GM18517 (cell line): ENCODE data around the gene CGB5.
"Not testable (repeated sequence)": the region's sequence is repeated elsewhere in the genome, so short reads cannot be mapped to it uniquely, and the experiment has no call there.

Experiments used
- ATAC-seq: cut with Tn5 transposase; IDR thresholded peaks from one replicate; pipeline ENCODE4 v1.9.1; 2021; ENCODE audit warnings: mild to moderate bottlenecking, moderate library complexity; ENCODE audit not compliant: unreplicated experiment

The CGB5 gene

DNA sequence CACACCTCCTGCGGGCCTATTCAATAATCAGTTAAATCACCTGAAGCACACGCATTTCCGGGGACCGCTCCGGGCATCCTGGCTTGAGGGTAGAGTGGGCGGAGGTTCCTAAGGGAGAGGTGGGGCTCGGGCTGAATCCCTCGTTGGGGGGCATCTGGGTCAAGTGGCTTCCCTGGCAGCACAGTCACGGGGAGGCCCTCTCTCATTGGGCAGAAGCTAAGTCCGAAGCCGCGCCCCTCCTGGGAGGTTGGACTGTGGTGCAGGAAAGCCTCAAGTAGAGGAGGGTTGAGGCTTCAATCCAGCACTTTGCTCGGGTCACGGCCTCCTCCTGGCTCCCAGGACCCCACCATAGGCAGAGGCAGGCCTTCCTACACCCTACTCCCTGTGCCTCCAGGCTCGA, at the start of gene CGB5:
TSS of gene CGB5 (plus strand) at position 301 of the 400 bp plus-strand sequence. CDS start 362 bp downstream, outside the sequence.
- not testable (repeated sequence) for ATAC-seq

DNA sequence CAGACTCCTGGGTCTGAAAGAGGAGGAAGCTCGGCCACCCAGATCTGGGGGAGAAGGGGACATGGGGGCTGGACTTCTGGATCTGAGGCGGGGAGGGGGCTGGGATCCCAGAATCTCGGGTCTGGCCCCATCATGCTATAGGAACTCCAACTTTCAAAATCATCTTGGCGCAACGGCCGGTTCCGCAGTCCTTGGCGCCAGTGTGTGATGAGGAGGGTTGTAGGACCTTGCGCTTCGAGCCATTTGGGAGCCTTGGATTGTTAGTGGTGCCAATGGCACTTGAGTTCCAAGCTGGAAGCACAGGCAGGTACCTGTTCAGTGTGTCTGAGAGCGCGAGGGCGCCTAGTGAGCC, 49.6 kb upstream of the CGB5 start:
- no peak for ATAC-seq

DNA sequence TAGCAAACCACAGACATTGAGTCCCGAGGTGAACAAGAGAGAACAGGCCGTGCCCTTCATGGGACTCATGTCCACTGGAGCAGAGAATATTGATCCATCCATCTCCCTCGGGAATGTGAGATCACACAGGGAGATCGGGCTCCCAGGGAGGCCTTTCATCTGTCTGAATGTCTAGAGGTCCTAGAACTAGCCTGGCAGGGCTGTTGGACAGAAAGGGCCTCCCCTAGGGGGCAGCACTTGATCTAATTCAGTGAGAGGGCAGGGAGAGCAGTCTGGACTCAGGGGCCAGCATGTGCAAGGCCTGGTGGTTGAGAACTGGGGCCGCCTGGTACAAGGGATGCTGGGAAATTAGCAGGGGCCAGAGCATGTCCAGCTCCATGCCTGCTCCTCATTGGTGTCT, 45.7 kb upstream of the CGB5 start:
- ATAC-seq, result no peak

DNA sequence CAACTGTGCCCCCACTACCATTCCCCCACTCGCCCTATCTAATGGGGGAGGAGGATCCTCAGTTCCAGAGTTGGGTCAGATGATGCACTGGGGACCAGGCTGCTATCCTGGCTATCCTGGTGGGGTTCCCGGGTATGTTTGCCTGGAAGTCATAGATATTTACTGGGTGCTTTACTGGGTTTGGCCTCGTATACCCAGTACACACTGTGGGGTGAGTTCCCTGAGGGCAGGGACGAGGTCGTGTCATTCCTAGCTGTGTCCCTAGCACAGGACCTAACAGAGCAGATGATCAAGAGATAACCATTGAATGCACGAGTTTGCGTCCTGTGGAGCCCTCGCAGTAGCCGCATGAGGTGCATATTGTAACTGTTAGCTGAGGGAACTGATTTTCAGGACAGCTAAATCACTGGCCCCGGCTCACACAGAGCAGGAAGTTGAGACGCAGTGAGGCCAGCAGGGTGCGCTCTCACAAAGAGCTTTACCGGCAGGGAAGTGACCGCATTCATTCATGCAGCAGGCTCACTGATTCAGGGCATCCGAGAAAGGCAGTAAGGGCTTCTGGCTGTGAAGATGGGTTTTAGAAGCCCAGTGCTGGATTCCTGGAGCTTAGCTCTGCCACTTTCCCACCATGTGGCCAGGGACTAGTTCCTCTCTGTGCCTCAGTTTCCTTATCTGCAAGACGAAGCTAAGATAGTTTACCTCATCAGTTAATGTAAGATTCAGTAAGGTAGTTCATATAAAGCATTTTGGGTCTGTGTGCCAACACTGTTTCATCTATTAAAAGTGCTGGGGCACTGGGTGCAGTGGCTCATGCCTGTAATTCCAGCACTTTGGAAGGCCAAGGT, 43.9 kb upstream of the CGB5 start:
- ATAC-seq, result no peak

DNA sequence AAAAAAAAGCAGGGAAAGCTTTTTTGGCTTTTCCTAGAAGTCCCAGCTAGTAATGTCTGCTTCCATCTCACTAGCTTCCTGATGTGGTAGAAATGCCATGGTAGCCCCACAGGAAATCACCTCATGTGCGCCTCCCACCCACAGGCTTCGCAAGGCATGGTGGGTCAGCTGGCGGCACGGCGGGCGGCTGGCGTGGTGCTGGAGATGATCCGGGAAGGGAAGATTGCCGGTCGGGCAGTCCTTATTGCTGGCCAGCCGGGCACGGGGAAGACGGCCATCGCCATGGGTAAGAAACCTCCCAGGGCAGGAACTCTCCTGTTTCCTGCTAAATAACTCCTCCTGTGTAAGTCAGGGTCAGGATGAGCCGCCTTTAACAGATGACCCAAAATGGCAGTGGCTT, 39.5 kb upstream of the CGB5 start:
- ATAC-seq, result no peak

DNA sequence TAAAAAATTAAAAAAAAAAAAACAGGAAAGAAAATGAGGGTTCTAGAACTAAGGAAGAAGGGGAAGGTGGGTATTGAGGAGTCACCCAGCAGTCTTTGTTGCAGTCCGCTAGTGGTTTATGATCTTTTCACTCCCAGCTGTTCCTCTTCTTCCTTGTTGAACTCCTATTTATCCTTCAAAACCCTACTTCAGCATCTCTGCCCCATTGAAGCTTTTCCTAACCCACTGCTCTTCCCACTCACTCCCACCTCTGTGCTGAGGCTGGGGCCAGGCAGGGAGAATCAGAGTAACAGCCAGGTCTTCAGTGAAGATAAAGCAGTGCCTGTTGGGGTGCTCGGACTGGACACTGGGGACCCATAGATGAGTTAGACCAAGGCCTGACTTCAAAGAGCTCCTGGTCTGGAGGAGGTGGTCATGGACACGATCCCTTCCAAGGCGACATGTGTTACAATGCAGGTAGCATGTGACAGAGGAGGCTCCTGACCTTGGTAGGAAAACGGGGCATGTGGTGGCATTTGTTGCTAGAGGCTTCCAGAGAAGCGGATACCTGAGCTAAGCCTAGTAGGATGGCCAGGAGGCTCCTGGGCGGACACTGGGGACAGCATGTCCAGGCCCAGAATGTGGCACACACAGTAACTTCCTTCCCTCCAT, 38.6 kb upstream of the CGB5 start:
- ATAC-seq, result no peak

DNA sequence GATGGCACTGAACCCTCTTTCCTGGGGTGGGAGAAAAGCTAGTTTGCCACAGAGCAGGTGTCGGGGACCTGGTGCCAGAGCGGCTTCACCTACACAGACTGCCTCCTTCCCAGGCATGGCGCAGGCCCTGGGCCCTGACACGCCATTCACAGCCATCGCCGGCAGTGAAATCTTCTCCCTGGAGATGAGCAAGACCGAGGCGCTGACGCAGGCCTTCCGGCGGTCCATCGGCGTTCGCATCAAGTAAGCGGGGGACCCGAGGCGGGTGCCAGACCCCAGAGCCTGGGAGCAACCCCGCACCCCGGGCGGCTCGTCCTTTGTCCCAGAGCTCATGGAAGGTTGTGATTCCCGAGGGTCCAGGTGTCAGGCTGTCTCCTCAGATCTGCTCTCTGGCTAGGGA, 36.7 kb upstream of the CGB5 start:
- no peak for ATAC-seq

DNA sequence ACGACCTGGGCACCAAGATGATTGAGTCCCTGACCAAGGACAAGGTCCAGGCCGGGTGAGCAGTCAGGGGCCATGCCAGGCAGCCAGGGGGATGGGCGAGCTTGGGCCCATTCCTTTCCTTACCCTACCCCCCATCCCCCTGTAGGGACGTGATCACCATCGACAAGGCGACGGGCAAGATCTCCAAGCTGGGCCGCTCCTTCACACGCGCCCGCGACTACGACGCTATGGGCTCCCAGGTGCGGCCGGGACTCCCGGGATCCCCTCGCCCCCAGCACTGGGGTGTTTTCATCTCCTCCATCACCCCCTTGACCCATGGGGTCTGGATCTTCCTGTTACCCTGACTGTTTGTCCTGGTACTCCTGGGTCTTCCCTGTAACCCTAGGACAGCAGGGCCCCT, 33.8 kb upstream of the CGB5 start:
- no peak for ATAC-seq

DNA sequence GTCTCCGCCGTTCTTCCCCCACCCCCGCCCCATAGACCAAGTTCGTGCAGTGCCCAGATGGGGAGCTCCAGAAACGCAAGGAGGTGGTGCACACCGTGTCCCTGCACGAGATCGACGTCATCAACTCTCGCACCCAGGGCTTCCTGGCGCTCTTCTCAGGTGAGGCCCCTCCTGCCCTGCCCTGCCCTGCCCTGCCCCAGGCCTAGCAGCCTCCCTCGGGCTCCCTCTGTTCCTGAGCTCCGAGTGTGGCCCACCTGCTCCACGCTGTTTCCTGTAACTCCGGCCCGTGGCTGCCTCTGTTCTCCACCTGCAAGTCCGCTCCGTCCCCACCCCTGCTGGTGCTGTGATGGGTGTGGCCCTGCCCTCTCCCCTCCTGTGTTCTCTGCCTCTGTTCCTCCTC, 33.2 kb upstream of the CGB5 start:
- ATAC-seq, result no peak

DNA sequence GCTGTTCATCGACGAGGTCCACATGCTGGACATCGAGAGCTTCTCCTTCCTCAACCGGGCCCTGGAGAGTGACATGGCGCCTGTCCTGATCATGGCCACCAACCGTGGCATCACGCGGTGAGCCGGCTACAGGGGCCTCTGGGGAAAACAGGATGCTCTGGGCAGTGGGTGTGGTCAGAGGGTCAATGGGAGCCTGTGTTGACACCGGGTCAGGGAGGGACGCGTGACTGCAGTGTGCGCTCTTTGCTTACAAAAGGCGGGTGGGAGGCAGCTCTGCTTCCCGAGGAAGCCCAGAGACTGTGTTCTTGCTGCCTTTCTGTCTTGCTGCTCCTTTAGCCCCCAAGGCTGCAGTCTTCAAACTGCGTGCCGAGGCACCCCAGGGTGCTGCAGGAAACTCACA, 32.5 kb upstream of the CGB5 start:
- ATAC-seq, result no peak

DNA sequence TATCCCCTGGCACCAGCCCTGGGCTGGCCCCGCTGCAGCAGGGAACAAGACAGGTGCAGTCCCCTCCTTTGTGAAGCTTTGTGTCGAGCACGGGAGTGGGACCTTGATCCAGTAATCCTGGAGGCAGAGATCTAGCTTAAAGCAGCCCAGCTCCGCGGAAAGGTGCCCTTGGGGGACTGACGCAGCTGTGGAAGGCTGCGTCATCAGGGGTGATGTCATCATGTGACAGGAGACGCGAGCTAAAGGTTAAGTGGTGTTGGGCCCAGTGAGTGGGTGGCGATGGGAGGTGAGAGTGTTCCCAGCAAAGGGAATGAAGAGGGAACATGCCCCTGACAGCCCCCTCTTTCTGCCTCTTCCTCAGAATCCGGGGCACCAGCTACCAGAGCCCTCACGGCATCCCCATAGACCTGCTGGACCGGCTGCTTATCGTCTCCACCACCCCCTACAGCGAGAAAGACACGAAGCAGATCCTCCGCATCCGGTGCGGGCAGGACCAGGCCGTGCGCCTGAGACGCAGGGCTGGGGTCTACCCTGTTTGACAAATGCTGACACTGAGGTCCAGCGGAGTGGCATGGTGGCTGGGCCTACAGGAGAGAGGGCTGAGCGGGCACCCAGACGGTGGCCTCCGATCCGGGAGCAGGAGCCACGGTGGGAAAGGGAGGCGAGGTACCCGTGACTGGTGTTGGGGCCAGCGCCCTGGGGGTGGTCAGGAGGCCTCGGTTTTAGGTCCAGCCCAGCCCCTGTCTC, 29.4 kb upstream of the CGB5 start:
- no peak for ATAC-seq

DNA sequence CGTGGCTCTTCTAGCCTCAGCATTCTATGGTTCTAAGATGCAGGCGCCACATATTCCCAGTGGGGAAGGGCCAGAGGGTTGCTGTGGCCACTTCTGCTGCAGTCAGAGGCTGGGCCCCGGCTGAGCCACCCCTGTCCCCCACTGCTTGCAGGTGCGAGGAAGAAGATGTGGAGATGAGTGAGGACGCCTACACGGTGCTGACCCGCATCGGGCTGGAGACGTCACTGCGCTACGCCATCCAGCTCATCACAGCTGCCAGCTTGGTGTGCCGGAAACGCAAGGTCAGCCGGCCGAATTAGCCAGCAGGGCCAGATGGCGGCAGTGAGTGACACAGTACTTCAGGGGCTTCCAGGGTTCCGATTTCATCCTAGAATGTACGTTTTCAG, 28.8 kb upstream of the CGB5 start:
- no peak for ATAC-seq

DNA sequence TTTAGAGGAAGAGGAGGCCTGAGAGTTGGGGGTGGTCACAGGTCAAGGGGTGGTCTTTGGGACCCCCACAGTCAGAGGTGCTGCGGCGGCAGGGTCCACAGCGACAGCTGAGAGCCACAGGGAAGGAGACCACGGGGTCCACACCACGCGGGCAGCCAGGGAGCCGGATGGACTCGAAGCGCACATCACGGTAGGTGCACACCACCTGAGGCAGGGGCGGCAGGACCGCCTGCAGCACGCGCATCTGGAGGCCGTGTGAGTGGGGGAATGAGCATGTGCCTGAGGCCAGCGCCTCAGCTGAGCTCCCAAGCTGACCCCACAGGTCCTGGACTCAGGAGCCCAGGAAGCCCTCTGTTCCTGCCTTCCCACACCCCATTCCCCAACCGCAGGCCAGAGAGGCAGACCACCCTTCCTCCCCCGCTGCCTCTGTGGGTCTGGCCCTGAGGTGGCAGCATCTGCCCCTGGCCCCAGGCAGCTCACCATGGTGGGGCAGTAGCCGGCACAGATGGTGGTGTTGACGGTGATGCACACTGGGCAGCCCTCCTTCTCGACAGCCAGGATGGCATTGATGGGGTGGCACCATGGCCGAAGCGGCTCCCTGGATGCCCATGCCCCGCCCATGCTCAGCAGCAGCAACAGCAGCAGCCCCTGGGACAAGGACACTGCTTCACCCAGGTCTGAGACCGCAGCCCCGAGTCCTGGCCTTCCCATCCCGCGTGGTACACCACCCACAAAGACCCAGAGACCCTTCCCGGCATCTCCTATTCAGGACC, 27.4 kb upstream of the CGB5 start:
- ATAC-seq, result no peak

DNA sequence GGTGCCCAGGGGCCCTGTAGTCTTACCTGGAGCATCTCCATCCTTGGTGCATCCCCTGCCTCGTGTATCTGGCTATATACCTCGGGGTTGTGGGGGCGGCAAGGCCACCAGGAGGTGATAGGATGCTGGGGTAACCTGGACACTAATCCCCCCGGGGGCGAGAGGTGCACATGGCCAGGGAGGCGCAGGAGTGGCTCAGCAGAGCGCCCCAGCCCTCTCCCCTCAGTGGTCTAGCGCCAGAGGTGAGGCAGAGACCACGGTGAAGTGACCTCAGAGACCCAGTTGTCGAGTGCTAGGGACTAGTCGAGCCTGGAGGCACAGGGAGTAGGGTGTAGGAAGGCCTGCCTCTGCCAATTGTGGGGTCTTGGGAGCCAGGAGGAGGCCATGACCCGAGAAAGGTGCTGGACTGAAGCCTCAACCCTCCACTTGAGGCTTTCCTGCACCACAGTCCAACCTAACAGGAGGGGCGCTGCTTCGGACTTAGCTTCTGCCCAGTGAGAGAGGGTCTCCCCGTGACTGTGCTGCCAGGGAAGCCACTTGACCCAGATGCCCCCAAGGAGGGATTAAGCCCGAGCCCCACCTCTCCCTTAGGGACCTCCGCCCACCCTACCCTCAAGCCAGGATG, 26.5 kb upstream of the CGB5 start, which contains the start of gene LHB:
TSS of gene LHB (minus strand) at position 51 of the 625 bp plus-strand sequence. CDS start at position 41, 10 bp downstream.
- no peak for ATAC-seq

DNA sequence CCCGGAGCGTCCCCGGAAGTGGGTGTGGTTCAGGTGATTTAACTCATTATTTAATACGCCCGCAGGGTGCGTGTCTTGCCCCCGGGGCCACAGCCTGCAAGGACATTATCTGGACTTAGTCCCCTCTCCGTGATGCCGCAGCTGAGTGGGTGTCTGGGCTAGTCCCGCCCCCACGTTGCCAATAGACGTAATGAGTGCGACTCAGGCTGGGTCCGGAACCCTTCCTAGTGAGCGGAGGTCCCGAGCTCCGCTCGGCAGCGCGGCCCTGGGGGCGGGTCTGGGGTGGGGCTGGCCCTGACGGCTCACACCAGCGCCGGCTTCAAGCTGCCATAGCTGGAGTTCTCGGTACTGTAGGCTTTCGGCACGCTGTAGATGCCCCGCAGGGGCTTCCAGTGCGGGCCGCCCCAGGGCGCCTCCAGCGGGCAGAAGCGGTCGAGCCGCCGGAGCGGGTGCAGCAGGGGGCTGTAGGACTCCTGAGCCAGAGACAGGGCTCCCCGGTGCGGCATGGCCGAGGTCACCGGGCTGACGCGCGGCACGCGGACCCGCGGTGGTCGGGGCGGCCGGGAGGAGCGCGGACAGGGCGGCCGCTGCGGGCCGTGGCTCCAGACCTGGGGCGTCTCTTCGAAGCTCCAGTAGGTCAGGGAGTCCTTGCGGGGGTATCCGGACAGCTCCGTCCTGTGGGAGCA, 25.8 kb upstream of the CGB5 start:
- no peak for ATAC-seq

DNA sequence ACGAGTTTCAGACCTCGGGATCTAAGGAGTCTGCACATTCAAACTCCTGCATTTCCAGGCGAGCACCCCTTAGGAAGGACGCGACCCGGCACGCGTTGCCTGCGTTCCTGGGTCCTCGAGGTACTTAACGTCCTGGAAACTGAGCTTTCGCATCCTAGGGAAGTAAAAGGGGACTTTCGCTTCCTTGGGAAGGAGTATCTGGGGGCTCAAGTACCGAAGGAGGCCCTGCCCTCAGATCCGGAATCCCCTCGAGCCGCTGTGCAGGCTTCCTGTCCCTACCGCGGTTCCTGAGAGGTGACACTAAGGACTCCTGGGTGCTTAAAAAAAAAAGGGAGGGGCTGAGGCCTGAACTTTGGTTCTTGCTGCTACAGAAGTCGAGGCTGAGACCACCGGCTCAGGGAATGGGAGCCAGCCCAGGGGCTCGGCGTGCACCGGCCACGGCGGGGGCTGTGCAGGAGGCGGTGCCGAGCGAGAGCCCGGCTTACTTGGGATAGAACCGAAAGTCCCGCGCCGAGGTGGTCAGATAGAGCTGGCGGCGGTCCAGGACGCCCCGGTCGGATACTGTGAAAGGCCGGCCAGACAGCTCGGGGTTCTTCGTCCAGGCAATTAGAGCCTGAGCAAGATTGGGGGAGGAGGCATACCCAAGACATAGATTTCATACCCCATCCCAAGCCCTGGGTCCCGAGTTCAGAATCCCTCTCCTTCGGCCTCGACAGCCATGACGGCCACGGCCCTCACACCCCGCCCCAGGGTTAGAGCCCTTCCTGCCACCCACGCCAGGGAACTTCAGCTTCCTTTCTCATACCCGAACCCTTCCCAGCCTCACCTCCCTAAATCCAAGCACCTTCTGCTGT, 25.0 kb upstream of the CGB5 start:
- not testable (repeated sequence) for ATAC-seq

DNA sequence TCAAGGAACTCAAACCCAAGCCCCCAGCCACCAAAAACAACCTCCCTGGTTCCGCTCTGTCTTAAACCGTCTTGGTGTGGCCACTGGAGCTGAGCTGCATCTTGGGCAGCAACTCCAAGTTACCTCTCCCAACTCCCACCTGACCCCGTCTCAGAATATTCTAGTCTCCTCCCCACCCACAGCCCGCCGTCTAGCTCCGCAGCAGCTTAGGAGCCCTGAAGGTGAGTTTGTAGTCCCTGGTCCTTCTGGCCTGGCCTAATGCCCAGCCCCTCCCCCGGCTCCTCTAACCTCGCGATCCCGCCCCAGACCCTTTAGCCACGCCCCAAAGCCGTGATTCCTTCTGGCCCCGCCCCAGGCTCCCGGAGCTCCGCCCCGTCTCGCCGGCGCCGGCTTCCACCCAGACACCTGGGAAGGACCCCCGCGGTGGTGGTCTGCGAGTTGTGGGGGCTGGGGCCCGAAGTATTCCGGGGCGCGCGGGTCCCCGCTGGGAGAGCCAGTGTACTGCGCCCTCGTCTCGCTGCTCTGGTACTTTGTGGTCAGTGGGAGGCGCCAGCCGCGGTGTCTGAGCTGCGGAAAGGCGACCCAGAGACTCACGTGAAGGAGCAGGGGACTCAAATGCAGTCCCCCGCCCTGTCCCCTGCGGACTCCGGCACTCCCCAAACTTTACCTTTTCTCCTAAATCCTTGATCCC, 24.3 kb upstream of the CGB5 start:
- ATAC-seq, result no peak

DNA sequence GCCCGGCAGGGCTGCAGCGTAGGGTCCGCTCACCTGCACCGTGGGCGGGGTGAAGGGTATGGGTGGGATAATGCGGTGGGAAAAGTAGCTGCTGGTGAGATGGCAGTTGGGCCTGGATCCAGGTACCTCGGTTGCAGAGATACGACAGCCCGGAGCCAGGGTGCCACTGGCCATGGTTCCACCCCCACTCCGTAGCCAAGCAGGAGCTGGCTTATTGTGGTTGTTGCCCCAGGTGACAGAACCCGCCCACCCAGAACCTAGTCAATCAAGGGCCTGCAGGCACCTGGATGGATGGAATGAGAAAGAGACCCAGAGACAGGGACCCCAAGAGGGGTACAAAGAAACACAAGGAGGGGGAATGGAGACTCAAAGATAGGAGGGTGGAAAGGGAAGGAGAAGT, 23.3 kb upstream of the CGB5 start:
- ATAC-seq, result no peak
